Putamen (tissue), 1 donor: ENCODE data around the gene TSC2.

Experiments used
- DNase-seq: peaks from one replicate; pipeline ENCODE4 v3.0.0-alpha.2; 2016; ENCODE audit warnings: low spot score

Gene TSC2

DNA sequence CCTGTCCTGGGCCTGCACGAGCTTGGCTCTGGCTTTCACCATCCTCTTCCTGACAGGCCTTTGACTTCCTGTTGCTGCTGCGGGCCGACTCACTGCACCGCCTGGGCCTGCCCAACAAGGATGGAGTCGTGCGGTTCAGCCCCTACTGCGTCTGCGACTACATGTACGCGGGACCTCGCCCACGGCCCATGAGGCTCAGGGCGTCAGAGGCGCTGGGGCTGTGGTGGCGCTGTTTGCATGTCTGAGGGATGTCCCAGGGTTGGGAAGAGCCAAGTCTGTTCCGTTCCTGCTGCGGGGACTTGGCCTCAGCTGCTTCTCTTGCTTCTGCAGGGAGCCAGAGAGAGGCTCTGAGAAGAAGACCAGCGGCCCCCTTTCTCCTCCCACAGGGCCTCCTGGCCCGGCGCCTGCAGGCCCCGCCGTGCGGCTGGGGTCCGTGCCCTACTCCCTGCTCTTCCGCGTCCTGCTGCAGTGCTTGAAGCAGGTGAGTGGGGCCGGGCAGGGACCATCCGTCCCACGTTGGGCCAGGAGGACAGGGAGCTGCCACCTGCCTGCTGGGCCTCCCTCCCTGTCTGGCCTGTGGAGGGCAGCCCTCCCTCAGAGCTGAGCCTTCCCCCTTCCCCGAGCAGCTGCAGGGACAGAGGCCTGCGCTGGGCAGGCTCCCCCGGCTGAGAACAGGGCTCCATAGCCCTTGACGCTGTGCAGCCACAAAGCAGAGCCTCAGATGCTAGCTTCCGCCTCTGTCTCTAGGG, 23.8 kb downstream of the TSC2 start:
- DNase-seq, result no peak

DNA sequence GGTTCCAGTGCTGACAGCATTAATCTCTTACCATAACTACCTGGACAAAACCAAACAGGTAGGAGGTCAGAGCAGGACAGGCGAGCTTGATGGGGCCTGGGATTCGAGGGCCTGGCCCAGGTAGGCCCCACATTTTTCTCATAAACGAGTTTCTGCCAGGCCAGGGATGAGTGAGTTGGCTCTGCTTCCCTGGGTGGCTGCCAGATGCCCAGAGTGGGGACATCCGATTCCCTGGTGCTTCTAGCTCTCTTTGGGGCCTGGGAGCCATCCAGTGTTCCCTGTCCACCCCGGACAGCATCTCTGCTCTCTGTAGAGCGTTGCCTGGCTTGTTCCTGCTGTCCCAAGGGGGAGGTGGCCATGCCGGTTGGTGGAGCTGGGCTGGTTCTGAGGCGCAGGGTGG, 25.1 kb downstream of the TSC2 start:
- no peak for DNase-seq

DNA sequence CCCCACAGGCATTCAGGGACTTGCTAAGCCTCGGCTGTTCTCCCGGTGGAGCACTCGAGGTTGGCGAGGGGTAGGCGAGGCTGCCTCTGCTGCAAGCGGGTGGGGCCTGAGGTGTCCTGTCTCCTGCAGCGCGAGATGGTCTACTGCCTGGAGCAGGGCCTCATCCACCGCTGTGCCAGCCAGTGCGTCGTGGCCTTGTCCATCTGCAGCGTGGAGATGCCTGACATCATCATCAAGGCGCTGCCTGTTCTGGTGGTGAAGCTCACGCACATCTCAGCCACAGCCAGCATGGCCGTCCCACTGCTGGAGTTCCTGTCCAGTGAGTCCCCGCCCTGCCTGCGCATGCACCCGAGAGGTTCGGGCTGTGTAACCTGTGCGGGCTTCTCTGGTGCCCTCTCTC, 26.3 kb downstream of the TSC2 start:
- DNase-seq, result no peak

DNA sequence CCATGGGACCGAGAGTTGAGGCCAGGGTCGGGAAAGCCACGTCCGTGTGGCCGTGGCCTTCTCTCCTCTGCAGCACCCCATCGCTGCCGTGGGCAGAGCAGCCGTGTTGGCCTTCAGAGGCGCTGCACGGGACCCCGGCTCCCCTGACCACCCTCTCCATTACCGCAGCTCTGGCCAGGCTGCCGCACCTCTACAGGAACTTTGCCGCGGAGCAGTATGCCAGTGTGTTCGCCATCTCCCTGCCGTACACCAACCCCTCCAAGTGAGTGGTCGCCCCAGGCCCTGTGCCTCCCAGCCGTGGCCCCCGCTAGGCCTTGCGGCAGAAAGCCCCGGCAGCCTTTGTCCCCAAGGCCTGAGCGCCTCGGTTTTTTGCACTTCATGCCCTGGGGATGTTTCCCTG, 27.8 kb downstream of the TSC2 start:
- no peak for DNase-seq

DNA sequence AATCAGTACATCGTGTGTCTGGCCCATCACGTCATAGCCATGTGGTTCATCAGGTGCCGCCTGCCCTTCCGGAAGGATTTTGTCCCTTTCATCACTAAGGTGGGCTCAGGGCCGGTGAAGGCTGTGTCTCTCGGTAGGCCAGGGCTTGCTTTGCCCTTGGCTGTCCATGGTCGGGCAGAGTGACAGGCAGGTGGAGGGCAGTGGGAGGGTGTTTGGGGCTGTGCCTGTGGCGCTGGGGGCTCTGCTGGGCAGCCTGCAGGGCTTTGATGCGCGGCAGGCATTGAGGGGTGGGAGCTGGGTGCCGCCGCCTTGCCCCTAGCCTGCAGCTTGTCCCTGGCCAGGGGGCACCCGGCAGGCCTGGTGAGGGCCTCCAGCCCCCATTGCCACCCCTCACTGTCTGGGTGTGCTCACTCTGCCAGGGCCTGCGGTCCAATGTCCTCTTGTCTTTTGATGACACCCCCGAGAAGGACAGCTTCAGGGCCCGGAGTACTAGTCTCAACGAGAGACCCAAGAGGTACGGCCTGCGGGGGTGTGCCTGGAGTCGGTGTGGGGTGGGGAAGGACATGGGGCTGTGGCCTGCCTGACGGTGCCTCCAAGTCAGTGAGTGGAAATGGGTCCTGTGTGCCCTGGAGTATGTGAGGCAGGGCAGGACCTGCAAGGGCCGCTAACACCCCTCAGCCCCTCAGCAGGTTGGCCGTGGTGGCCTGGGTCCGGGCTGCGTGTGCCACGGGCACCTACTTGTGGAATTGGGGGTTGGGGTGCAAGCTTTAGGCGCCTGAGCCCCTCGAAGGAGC, 28.5 kb downstream of the TSC2 start:
- no peak for DNase-seq

DNA sequence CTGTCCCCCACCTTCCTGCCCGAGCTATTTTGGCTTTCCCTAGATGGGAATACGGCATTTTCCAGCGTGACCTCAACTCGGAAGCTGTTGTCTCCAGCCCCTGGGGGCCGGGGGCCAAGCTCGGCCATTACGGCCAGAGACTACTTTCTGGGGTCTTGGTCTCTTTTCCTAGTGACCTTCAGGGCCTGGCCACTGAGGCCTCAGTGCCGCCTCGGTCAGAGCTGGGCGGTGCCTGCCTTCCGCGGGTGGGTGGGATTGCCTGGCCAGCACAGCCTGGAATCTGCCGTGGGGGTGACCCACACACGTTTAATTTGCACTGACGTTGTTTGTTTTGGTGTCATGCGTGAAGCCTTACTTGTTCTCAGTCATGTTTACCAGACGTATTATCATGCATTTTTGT, 29.2 kb downstream of the TSC2 start:
- no peak for DNase-seq

DNA sequence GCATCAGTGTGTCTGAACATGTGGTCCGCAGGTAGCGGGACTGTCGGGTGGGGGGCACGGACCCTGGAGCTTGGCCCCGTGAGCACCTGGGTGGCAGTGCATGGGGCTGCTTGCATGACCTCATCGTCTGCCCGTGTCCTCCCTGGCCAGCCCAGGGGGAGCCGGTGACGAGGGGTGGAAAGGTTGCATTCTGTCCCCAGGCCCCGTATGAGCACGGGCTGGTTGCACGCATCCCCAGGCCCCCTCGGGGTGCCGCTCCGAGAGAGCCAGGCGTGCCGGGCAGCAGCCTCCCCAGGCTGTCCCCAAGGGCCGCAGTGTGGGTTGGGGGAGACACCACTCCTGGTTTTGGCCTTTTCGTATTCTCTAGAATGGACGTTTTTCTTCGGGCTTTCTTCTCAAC, 29.9 kb downstream of the TSC2 start:
- DNase-seq, result no peak

DNA sequence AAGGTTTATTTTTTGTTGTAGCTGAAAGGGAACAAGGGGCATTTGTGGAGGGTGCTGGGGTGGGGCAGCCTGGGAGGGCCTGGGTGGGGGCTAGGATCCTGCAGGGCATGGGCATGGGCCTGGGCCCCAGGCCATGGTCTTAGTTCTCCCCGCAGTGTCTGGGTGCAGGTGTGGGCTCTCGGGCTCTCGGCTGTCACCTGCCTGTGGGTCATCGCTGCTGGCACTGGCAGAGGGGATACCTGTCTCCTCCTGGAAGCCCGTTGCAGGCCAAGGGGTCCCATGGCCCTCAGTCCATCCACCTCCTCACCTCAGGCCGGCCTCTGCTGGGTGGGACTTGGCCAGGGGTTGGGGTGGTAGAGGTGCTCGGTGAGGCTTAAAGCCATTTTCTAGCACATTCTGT, 30.3 kb downstream of the TSC2 start:
- no peak for DNase-seq

DNA sequence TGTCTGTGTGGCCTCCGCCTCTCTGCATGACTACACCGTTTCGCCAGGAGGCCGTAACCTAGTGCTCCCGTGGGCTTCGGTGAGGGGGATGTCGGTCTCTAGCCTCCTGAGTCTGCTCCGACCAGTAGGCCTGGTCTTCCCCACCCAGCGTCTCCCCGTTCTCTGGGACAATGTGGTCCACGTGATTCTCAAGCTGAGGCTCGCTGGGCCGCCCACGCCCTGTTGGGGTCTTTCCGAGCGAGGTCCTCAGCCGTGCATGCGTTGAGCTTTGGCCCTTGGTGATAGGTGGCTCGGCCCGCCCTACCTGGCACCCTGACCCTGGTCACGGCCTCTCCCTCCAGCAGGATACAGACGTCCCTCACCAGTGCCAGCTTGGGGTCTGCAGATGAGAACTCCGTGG, 30.9 kb downstream of the TSC2 start:
- DNase-seq, result no peak

DNA sequence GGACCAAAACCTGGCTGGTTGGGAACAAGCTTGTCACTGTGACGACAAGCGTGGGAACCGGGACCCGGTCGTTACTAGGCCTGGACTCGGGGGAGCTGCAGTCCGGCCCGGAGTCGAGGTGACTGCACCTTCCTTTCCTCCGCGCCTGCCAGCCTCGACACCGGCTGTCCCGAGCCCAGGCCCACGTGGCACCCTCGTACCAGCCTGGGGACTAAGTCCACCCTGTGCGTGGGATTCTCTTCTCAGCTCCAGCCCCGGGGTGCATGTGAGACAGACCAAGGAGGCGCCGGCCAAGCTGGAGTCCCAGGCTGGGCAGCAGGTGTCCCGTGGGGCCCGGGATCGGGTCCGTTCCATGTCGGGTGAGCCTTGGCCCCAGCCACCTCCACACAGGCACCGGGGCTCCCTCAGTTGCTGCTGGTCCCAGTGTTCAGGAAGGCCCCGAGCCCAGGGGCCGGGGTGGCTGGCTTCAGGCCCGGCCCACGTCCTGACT, 31.6 kb downstream of the TSC2 start:
- no peak for DNase-seq

DNA sequence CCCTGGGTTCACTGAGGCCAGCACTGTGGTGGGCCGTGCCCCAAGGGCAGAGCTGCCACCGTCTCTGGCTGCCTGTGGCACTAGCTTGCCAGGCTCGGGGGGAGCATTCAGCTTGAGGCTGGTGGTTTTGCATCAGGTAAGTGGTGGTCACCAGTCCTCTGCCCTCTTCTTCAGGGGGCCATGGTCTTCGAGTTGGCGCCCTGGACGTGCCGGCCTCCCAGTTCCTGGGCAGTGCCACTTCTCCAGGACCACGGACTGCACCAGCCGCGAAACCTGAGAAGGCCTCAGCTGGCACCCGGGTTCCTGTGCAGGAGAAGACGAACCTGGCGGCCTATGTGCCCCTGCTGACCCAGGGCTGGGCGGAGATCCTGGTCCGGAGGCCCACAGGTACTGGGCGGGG, 32.2 kb downstream of the TSC2 start:
- no peak for DNase-seq

DNA sequence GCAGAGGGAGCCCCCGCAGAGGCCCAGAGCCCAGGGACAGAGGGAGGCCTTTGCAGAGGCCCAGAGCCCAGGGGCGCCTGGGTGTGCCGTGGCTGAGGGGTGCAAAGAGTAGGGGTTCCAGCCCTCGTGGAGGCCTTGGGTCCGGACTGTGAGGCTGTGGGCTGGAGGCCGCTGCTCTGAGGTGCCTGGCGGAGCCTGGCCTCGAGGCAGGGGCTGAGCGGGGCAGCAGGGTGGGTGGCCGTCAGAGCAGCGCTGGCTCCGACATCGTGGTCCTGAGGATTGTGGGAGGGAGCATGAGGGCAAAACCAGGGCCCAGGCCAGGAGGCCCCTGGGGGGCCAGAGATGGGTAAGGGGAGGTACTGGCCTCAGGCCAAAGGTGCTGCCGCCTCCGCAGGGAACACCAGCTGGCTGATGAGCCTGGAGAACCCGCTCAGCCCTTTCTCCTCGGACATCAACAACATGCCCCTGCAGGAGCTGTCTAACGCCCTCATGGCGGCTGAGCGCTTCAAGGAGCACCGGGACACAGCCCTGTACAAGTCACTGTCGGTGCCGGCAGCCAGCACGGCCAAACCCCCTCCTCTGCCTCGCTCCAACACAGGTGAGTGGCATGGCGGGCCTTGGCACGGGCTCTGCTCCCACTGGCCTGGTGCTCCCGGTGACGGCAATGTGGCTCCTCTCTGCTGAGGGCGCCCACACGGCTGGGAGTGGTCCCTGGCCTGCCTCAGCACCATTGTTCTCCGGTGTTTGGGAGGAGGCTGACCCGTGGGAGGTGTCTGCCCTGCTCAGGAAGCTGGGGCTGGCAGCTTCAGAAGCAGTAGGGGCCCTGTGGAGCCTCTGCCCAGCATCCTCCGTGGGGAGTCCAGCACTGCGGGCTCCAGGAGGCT, 33.7 kb downstream of the TSC2 start:
- DNase-seq, result no peak

DNA sequence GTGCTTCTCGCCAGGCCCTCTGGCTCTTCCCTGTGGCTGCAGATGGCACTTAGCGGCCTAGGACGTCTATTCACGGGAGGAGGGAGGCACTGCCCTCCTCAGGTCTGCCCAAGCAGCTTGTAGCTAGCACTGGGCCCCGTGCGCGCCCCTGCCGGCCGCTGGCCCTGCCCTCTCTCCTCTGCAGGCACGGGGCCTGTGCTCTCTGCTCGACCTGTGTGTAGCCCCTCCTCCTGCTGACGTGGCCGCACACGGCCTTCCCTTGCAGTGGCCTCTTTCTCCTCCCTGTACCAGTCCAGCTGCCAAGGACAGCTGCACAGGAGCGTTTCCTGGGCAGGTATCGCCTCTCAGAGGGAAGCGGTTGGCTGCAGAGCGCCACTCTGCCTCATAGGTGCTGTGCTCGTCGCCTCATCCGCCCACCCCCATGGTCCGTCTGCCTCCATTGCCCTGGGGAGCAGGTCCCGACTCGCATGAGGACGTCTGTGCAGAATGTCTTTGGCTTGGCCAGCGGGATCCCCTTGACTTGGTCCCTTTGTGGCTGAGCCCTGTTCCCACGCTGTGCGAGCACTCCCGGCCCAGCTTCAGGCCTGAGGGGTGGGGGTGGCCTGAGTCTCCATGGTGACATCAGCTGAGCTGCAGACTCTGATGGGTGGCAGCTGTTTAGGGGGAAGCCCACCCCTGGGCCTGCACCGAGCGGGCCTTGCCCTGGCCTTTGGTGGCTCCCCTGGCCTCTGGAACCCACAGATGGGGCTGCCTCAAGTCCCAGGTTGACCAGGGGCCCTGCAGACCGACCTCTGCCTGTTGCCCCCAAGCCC, 34.6 kb downstream of the TSC2 start:
- DNase-seq, result no peak

DNA sequence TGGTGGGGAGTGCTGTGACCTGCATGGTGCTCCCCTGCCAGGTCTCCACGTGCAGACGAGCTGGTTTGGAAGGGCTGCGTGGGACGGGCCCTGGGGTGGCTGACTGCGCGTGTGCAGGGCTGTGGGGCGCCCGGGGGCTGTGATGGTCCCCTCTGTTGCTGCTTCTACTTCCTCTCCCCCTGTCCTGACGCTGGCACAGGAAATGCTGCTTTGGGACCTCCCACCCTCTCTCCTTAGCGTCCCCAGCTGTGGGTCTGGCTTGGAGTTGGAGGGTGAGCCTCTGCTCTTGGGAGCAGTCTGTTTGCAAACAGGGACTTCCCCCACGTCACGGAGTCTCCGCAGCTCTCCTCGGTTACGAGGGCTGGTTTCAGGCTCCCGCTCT, 35.2 kb downstream of the TSC2 start:
- DNase-seq, result no peak

DNA sequence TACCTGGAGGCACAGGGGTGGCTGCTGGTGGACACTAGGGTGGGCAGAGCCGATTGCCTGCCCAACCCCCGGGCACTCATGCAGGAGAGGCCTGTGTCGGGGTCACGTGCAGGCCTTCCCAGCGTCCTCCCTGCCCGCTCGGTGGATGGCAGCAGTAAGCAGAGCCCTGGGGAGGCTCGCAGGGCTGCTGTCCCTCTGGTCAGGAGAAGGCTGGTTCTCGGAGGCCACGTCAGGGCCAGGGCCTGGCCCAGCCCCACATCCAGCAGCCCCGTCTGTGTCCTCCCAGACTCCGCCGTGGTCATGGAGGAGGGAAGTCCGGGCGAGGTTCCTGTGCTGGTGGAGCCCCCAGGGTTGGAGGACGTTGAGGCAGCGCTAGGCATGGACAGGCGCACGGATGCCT, 35.6 kb downstream of the TSC2 start:
- DNase-seq, result no peak

DNA sequence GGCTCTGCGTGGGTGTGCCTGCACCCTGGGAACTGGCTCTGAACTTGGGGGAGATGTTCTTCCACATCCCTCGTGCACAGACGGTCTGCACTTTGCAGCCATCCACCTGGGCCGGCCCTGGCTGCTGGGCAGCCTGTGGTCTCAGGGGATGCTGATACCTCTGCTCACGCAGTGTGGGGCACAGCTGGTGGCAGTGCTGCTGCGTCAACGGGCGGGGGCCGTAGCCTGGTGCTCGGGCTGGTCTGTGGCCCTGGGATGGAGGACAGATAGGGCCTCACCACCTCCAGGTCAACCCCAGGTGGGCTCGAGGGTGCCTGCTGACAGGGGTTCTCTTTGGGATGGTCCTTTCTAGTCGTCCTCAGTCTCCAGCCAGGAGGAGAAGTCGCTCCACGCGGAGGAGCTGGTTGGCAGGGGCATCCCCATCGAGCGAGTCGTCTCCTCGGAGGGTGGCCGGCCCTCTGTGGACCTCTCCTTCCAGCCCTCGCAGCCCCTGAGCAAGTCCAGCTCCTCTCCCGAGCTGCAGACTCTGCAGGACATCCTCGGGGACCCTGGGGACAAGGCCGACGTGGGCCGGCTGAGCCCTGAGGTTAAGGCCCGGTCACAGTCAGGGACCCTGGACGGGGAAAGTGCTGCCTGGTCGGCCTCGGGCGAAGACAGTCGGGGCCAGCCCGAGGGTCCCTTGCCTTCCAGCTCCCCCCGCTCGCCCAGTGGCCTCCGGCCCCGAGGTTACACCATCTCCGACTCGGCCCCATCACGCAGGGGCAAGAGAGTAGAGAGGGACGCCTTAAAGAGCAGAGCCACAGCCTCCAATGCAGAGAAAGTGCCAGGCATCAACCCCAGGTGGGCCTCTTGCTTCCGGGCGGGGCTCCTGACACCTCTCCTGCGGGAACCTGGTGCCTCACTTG, 36.3 kb downstream of the TSC2 start:
- DNase-seq, result no peak

DNA sequence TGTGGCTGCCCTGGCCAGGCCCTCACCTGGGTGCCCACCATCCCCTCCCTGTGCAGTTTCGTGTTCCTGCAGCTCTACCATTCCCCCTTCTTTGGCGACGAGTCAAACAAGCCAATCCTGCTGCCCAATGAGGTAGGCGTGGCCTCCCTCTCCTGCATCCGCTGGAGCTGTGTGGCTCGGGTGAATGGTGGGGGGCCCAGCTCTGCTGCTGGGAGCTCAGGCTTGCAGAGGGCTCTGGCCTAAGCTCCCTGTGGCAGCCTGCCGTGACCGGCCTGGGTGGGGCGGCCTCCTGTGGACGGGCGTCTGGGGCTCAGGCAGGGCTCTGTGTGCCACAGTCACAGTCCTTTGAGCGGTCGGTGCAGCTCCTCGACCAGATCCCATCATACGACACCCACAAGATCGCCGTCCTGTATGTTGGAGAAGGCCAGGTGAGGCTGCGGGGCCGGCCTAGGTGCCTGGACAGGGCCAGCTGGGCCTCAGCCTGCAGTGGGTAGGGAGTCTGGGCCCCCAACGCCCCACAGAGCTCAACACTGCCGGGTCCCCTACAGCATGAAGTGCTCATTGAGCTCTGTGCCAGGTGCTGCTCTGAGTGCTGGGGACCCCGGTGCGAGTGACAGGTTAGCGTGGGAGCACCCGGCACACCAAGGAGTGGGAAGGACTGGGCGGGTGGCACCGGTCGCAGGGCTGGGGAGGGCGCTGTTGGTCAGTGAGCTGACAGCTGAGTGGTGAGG, 37.3 kb downstream of the TSC2 start:
- DNase-seq, result no peak

DNA sequence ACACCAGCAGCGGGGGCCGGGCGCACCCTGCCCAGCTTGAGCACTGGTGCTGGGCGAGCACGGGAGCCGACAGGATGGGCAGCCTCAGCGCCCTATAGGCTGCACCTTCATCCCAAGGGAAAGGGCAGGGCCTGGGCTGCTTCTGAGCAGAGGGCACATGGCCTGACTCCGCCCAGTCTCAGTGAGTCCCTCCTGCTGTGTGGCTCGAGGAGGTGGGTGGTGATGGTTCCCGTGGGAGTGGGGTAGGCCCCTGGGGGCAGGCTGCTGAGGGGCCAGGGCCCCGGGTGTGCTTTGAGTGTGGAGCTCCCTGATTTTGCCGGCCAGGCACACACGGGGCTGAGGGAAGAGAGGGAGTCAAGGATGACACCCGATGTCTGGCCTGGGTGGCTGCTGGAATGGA, 37.9 kb downstream of the TSC2 start:
- no peak for DNase-seq

DNA sequence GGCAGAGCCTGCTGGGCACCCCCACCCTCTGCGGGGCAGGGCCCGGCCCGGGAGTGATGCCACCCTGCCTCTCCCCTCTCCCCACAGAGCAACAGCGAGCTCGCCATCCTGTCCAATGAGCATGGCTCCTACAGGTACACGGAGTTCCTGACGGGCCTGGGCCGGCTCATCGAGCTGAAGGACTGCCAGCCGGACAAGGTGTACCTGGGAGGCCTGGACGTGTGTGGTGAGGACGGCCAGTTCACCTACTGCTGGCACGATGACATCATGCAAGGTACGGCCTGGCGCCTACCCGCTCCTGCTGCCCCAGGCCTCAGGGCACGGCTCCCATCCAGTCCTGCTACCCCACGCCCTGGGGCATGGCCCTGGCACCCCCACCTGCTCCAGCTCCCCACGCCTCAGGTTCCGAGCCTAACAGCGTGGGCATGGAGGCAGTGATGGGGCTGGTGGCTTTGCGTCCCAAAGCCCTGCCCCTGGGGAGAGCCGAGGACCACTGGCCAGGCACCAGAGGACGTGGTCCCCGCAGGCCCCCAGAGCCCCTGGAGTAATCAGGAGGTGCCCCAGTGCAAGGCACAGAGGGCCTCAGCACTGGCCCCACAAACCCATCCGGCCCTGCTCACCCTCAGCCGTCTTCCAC, 38.4 kb downstream of the TSC2 start:
- DNase-seq, result no peak
